WTC11 (cell line): ENCODE measurements around the gene LRRN4. TPM values are rescaled to one million over a fixed set of nuclear protein-coding genes. Genes with fewer than 3 reads are reported as not detected.

ENCODE experiments used
- ATAC-seq: fragments of 200-7000 bp; cut with Tn5 transposase; 2 replicates; pipeline ENCODE4 v1.10.0; 2021; ENCODE audit warnings: mild to moderate bottlenecking, moderate library complexity
- CTCF ChIA-PET: fragments of 300-600 bp; sonication (Branson Sonifier 250); formaldehyde crosslinking; loops from one replicate; lab custom pipeline; 2021; ENCODE audit warnings: antibody characterized with exemption; lab: Charles Lee
- POLR2A ChIA-PET: fragments of 350-600 bp; sonication (Branson Sonifier 250); formaldehyde crosslinking; loops from one replicate; lab custom pipeline; 2021; ENCODE audit warnings: antibody characterized with exemption; lab: Charles Lee
- DNase-seq: peaks from one replicate; pipeline ENCODE4 v3.0.0; 2021; ENCODE audit warnings: low spot score
- H3K27ac Mint-ChIP-seq: 2 replicates; pipeline ENCODE4 v1.8.0; 2021; ENCODE audit warnings: mixed read lengths
- H3K27me3 Mint-ChIP-seq: 2 replicates; pipeline ENCODE4 v1.8.0; 2021; ENCODE audit warnings: low read depth, mild to moderate bottlenecking, moderate library complexity, mixed read lengths
- H3K36me3 Mint-ChIP-seq: 2 replicates; pipeline ENCODE4 v1.8.0; 2021; ENCODE audit warnings: mixed read lengths
- H3K4me1 Mint-ChIP-seq: 2 replicates; pipeline ENCODE4 v1.8.0; 2022; ENCODE audit warnings: mixed read lengths
- H3K4me3 Mint-ChIP-seq: 2 replicates; pipeline ENCODE4 v1.8.0; 2021; ENCODE audit warnings: mild to moderate bottlenecking, moderate library complexity, mixed read lengths
- H3K9me3 Mint-ChIP-seq: 2 replicates; pipeline ENCODE4 v1.8.0; 2021; ENCODE audit warnings: mixed read lengths
- ATF6 ChIP-seq: sonication (generic); formaldehyde crosslinking; IDR thresholded peaks from 2 replicates; pipeline ENCODE4 v1.8.1; 2023; ENCODE audit warnings: mild to moderate bottlenecking, missing genetic modification reagents
- E2F1 ChIP-seq: sonication (generic); formaldehyde crosslinking; IDR thresholded peaks from 2 replicates; pipeline ENCODE4 v1.8.0; 2022; ENCODE audit warnings: mild to moderate bottlenecking, missing genetic modification reagents
- EMX1 ChIP-seq: fragments of 250-450 bp; sonication (Bioruptor Pico); IDR thresholded peaks from 2 replicates; pipeline ENCODE4 v1.8.0; 2021; ENCODE audit warnings: mild to moderate bottlenecking
- ERG ChIP-seq: fragments of 250-450 bp; sonication (Bioruptor Pico); IDR thresholded peaks from 2 replicates; pipeline ENCODE4 v1.8.0; 2021; ENCODE audit warnings: mild to moderate bottlenecking
- FOXP4 ChIP-seq: sonication (generic); formaldehyde crosslinking; IDR thresholded peaks from 2 replicates; pipeline ENCODE4 v1.8.0; 2022; ENCODE audit warnings: mild to moderate bottlenecking, missing genetic modification reagents
- IRF2 ChIP-seq: sonication (generic); formaldehyde crosslinking; IDR thresholded peaks from 2 replicates; pipeline ENCODE4 v1.8.0; 2022; ENCODE audit warnings: low read depth, missing genetic modification reagents, borderline replicate concordance
- NR2C2 ChIP-seq: sonication (generic); formaldehyde crosslinking; IDR thresholded peaks from 2 replicates; pipeline ENCODE4 v1.8.0; 2022; ENCODE audit warnings: mild to moderate bottlenecking, missing genetic modification reagents
- RORB ChIP-seq: fragments of 250-450 bp; sonication (Bioruptor Pico); IDR thresholded peaks from 2 replicates; pipeline ENCODE4 v1.9.0; 2021; ENCODE audit warnings: mild to moderate bottlenecking
- TEAD1 ChIP-seq: sonication (generic); formaldehyde crosslinking; IDR thresholded peaks from 2 replicates; pipeline ENCODE4 v1.8.0; 2022; ENCODE audit warnings: mild to moderate bottlenecking, missing genetic modification reagents
- ZNF121 ChIP-seq: sonication (generic); formaldehyde crosslinking; IDR thresholded peaks from 2 replicates; pipeline ENCODE4 v1.8.0; 2023; ENCODE audit warnings: missing genetic modification reagents
- ZNF138 ChIP-seq: sonication (generic); formaldehyde crosslinking; conservative IDR thresholded peaks from 2 replicates; pipeline ENCODE4 v1.8.1; 2022; ENCODE audit warnings: mild to moderate bottlenecking, moderate library complexity, missing genetic modification reagents
- ZNF232 ChIP-seq: sonication (generic); formaldehyde crosslinking; IDR thresholded peaks from 2 replicates; pipeline ENCODE4 v1.8.0; 2022; ENCODE audit warnings: mild to moderate bottlenecking, missing genetic modification reagents
- ZNF263 ChIP-seq: sonication (generic); formaldehyde crosslinking; IDR thresholded peaks from 2 replicates; pipeline ENCODE4 v1.8.1; 2022; ENCODE audit warnings: low read depth, mild to moderate bottlenecking, moderate library complexity, missing genetic modification reagents
- ZNF423 ChIP-seq: fragments of 250-450 bp; sonication (Bioruptor Pico); IDR thresholded peaks from 2 replicates; pipeline ENCODE4 v2.1.2; 2022; ENCODE audit warnings: mild to moderate bottlenecking, moderate library complexity
- ZNF425 ChIP-seq: fragments of 250-450 bp; sonication (Bioruptor Pico); conservative IDR thresholded peaks from 2 replicates; pipeline ENCODE4 v1.9.0; 2021; ENCODE audit warnings: mild to moderate bottlenecking
- ZNF671 ChIP-seq: fragments of 250-450 bp; sonication (Bioruptor Pico); IDR thresholded peaks from 2 replicates; pipeline ENCODE4 v1.8.0; 2021; ENCODE audit warnings: mild to moderate bottlenecking
- total RNA-seq: library from RNA; stranded (reverse); gene quantifications from 3 replicates; pipeline ENCODE4 v1.2.3, GENCODE V29; 2021

LRRN4 gene
- total RNA-seq, 1 experiment from 2014 or later: 0.48 TPM

- Mint-ChIP-seq H3K27ac (no peak overlapping the region), H3K27me3 (no peaks in the 10 kb centered on the region), H3K9me3 (no peaks in the 10 kb centered on the region), H3K4me1 (no peaks in the 10 kb centered on the region), H3K4me3 (no peak overlapping the region), H3K36me3 (peaks cover 18% of the 10 kb centered on the region)
- ChIA-PET CTCF (no interaction called here), POLR2A (no interaction called here)
- DNase-seq (no peak), ATAC-seq (no peak)
- TF ChIP-seq EMX1 (CRISPR knock-in tag) (no peak), ZNF121 (CRISPR knock-in tag) (no peak), NR2C2 (CRISPR knock-in tag) (no peak), ATF6 (no peak), E2F1 (CRISPR knock-in tag) (no peak), IRF2 (CRISPR knock-in tag) (no peak), ZNF232 (CRISPR knock-in tag) (no peak), ZNF263 (CRISPR knock-in tag) (no peak), TEAD1 (CRISPR knock-in tag) (no peak)
Observed at GRCh38 chr20:6094063-6094462, 40.2 kb upstream of the LRRN4 start.

DNA sequence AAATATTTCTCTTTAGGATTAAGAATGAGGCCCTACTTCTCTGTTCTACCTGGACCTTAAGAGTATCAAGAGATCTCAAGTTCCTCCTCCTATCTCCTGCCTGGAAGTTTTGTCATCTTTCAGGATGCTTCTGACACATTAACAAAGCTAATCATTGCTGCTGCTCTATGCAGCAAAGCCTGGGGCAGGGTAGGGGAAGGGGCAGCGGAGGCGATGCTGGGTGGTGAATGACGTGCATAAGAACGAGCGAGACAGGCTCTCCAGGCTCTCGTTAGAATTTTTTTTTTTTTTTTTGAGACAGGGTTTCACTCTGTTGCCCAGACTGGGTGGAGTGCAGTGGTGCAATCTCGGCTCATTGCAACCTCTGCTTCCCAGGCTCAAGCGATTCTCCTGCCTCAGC, 37.8 kb upstream of the LRRN4 start:
- DNase-seq (no peak), ATAC-seq (no peak)
- ChIA-PET POLR2A (interaction anchor here (0.7 kb wide), 1 partner anchor 17 kb away, joined by 4 read pairs; no protein-coding TSS in a partner anchor), CTCF (no interaction called here)
- Mint-ChIP-seq H3K4me3 (no peak overlapping the region), H3K27me3 (no peaks in the 10 kb centered on the region), H3K27ac (no peak overlapping the region), H3K9me3 (0 out of 2 replicates have a peak, but pooled peaks cover under 1% of the 10 kb centered on the region), H3K4me1 (no peaks in the 10 kb centered on the region), H3K36me3 (peaks cover 31% of the 10 kb centered on the region)
- TF ChIP-seq ZNF138 (CRISPR knock-in tag) (no peak), ERG (CRISPR knock-in tag) (no peak), ZNF423 (no peak), NR2C2 (CRISPR knock-in tag) (no peak), ZNF671 (no peak), RORB (CRISPR knock-in tag) (no peak), FOXP4 (CRISPR knock-in tag) (no peak), ZNF425 (CRISPR knock-in tag) (no peak)
